Measurements from ENCODE around the gene SLC37A2.
A peak's percentile ranks its signal among the peaks of the same experiment; 100 is the strongest.

The SLC37A2 gene

DNA sequence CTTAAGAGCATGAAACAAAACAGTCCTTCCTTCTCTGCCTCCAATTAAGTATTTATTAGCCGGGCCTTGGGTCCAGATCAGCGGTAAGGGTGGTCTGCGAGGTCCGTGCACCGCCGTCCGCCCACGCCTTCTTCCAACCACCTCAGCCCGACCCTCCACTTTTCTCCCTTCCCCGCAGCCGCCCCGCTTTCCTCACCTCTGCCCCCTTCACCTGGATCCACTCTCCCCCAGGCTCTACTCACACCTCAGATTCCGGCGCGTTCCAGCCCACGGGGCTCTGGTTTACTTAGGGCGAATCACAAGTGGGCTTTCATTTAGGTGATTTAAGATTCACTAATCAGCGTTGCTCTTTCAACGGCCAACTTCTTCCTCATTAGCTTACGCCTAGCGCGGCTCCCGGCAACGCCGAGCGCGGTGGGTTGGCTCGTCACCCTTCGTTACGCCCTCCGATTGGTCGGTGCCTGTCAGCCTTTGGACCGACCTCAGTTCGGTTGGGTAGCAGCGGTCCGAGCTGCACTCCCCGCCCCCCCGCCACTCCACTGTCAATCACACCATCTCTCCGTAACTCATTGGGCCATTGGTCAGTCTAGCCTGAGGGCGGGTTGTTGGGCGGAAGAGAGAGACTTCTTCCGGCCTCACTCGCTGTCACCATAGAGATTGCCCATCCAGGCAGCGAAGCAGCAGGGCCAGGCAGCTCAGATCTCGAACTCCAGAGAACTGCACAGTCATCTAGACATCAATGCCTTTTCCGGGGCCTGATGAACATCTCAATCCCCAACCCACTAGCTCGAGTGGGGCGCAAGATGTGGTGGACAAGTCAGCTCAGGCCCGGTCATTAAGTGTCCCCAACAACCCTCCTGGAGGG lies 48.5 kb downstream of the SLC37A2 start, which contains the start of gene TMEM218:
TSS of gene TMEM218 (minus strand) at position 284 of the 865 bp plus-strand sequence. CDS start 9,385 bp downstream, outside the sequence.
- DNase-seq = peak; percentile 99

DNA sequence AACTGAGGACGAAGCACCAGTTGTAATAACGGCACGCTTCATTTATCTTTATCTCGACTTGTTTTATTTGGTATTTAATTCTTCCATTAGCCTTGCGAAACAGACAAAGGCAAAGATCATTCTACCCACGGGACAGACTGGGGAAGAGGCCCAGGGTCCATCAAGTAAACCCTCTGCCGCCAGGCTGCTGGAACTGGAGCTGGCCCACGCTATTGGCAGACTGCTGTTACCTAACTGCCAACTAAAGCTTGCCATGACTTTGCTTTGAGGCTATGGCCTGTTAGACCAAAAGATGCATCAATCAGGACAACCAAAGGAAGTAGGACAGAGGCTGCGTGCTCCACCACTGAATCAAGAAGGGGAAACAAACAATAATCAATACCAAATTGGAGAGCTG lies 49.1 kb downstream of the SLC37A2 start:
- DNase-seq = no peak

GRCh38 chr11:125114518-125114917 lies 51.4 kb downstream of the SLC37A2 start:
- DNase-seq = peak; percentile 11

DNA sequence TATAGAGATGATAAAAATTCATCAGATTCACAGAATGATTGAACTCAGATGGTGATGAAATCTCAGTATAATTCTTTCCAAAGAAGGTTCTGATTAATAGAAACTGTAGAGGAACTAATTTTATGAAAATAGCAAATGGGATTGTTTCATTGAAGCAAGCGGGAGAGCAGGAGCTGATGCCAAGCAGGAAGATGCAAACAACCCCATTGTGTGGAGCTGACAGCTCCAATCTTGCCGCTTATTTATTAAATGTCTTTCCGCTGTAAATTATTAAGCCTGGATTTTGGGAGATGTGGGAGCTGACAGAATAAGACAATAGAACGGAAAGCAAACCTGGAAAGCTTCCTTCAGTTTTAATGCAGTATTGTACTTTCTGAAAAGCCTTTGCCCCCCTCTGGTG lies 54.3 kb downstream of the SLC37A2 start:
- DNase-seq = no peak

- no peak for DNase-seq
Observed at GRCh38 chr11:125123194-125123946, 60.3 kb downstream of the SLC37A2 start.

- peak; percentile 20 for DNase-seq
Observed at GRCh38 chr11:125123947-125124617, 61.0 kb downstream of the SLC37A2 start.

GRCh38 chr11:125124618-125124992 lies 61.5 kb downstream of the SLC37A2 start:
- DNase-seq = no peak

- DNase-seq = peak; percentile 77
Observed at GRCh38 chr11:125128450-125128849, 65.3 kb downstream of the SLC37A2 start.

DNA sequence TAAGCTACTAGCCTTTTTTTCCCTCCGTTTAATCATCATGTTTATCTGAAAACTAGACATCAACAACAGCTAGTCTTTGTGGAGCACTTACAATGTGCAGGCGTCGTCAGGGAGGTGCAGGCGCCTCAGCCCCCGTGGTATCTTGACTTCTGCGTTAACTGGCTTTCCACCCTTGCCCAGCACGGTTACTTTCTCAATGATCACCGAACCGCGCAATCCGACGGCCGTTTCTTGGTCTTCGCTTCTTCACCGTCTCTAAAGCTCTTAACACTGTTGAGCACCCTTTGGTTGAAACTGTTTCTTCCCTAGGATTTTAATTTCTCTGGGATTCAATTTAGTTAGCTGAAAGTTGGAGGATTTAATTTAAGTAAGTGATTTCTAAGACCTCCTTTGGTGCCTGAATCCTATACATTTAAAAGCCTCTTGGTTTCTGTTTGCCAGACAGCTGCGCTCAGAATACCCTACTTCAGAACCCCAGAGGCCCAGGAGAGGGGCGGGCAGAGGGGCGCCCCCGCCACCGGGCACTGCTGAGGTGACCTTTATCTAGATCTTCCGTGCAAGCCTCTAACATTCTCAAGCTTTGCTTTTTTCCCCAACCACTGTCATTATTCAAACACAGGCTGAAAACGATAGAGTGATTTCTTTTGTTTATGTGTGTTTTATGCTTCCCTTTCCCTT lies 66.3 kb downstream of the SLC37A2 start:
- no peak for DNase-seq

- DNase-seq = no peak
Observed at GRCh38 chr11:125132071-125132470, 69.0 kb downstream of the SLC37A2 start.

DNA sequence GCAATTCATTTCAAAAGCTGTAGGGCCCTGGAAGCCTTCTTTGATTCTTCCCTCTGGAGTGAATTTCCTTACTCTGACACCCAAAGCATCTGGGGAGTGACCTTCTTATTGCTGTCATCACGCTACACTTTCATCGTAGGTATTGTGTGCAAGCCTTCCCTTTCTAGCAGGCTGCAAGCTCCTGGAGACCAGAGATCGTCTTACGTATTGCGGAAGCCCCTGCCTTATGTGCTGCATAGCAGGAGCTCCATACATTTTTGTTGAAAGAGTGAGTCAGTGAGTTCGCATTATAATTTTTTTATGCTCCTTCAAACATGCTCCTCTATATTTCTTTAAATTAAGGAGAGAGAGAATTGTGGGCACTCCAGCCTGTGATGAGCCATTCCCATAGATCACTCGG lies 69.5 kb downstream of the SLC37A2 start:
- no peak for DNase-seq

GRCh38 chr11:125136001-125136400 lies 72.9 kb downstream of the SLC37A2 start:
- DNase-seq = no peak

- no peak for DNase-seq
Observed at GRCh38 chr11:125138966-125139365, 75.9 kb downstream of the SLC37A2 start.

GRCh38 chr11:125139778-125140177 lies 76.7 kb downstream of the SLC37A2 start:
- no peak for DNase-seq
